T1000 (cell line): Measurements from ENCODE around the gene ADCK1.
"Not testable (repeated sequence)": the region's sequence is repeated elsewhere in the genome, so short reads cannot be mapped to it uniquely, and the experiment has no call there.

ENCODE experiments used
- DNase-seq: peaks from one replicate; lab custom pipeline; 2025; ENCODE audit warnings: mixed read lengths; lab: John Stamatoyannopoulos, UW

The ADCK1 gene

GRCh38 chr14:77950371-77951063 lies 150.6 kb downstream of the ADCK1 start:
- DNase-seq = no peak

GRCh38 chr14:77955816-77956484 lies 156.0 kb downstream of the ADCK1 start:
- DNase-seq = no peak

GRCh38 chr14:77959686-77960085 lies 159.8 kb downstream of the ADCK1 start:
- not testable (repeated sequence) for DNase-seq

- no peak for DNase-seq
Observed at GRCh38 chr14:77961847-77962580, 162.1 kb downstream of the ADCK1 start.

- no peak for DNase-seq
Observed at GRCh38 chr14:77962731-77963520, 163.0 kb downstream of the ADCK1 start.

GRCh38 chr14:77964586-77964985 lies 164.7 kb downstream of the ADCK1 start:
- no peak for DNase-seq

GRCh38 chr14:77965050-77965449 lies 165.1 kb downstream of the ADCK1 start:
- DNase-seq = no peak

- DNase-seq = no peak
Observed at GRCh38 chr14:77965919-77966435, 166.1 kb downstream of the ADCK1 start.

GRCh38 chr14:77967110-77967509 lies 167.2 kb downstream of the ADCK1 start:
- DNase-seq = no peak

GRCh38 chr14:77970646-77971045 lies 170.7 kb downstream of the ADCK1 start:
- no peak for DNase-seq

- DNase-seq = no peak
Observed at GRCh38 chr14:77973246-77973645, 173.3 kb downstream of the ADCK1 start.

- no peak for DNase-seq
Observed at GRCh38 chr14:77976591-77976990, 176.7 kb downstream of the ADCK1 start.

GRCh38 chr14:77979171-77979570 lies 179.3 kb downstream of the ADCK1 start:
- no peak for DNase-seq

GRCh38 chr14:77979666-77980351 lies 179.9 kb downstream of the ADCK1 start:
- DNase-seq = no peak

- no peak for DNase-seq
Observed at GRCh38 chr14:77980475-77981321, 180.8 kb downstream of the ADCK1 start.
